8988T (cell line): ENCODE data around the gene TNNT2.

ENCODE experiments used
- DNase-seq: peaks from one replicate; pipeline ENCODE4 v3.0.0; 2011

TNNT2 gene

GRCh38 chr1:201330541-201330940 lies 46.9 kb downstream of the TNNT2 start:
- DNase-seq: no peak

GRCh38 chr1:201329801-201330200 lies 47.7 kb downstream of the TNNT2 start:
- no peak for DNase-seq

DNA sequence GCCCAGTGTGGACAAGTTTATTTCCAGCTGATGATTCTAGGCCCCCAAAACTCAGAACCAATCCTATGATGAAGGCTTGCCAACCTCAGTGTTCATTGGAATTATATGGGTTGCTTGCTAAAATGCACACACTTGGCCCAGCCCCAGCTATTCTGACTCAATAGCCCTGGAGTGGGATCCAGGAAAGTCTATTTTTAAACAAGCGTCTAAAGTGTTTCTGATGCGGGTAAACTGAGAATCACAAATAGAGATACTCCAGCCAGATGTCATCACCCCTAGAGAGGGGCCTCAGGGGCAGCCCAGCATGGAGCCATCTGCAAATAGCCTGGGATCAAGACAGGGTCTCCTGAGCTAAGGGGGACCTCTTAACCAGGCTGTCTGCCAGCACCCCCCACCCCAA lies 48.2 kb downstream of the TNNT2 start:
- DNase-seq: no peak

DNA sequence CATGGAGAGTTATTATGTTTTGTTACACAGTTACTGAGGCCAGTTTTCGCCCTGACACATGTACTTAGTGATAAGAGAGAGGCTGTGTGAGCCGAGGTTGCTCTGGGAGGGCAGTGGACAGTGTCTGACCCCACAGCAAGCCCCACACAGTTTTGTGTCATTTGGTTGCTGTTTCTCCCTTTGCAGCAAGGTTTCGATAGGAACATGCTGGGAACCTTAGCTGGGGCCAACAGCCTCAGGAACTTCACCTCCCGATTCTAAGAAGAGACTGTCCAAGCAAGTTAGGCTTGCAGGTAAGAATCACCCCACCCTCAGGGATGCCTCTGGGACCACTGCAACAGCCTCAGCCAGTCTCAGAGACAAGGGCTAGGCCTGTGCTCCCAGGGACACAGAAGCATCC lies 48.9 kb downstream of the TNNT2 start:
- no peak for DNase-seq

- no peak for DNase-seq
These were observed 49.7 kb downstream of the TNNT2 start for GRCh38 chr1:201327687-201328240.

GRCh38 chr1:201326710-201327109 lies 50.8 kb downstream of the TNNT2 start:
- no peak for DNase-seq

DNA sequence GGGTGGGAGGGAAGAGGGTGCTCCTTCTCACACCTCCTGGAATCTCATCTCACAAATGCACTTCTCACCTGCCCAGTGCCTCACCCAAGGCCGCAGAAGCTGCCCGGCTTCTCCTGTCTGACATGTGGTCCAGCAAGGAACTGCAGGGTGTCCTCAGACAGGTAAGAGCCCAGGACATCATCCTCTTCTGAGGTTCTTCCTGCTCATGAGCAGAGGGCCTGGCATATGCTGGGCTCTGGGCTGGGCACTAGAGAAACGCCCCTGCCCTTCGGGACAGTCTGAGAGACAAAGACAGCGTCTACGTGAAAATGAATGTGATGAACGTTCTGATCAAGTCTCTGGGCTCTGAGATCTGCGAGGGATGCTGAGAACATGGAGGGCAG lies 51.8 kb downstream of the TNNT2 start:
- DNase-seq: no peak

- DNase-seq: no peak
These were observed 52.4 kb downstream of the TNNT2 start for GRCh38 chr1:201324821-201325677.

DNA sequence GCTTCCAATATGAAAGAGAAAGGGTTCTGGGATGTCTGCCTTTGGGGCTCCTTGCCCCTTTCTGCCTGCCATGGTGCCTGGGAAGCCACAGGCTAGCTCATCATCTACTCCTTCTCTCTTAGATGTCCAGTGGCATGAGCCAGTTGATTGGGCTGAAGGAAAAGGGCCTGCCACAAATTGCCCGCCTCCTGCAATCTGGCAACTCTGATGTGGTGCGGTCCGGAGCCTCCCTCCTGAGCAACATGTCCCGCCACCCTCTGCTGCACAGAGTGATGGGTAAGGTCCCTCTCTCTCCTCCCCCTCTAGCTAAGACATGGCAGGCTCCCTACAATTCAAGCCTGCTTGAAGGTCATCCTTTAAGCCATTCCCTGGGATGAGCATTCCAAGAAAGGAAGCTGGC lies 53.2 kb downstream of the TNNT2 start:
- DNase-seq: no peak

DNA sequence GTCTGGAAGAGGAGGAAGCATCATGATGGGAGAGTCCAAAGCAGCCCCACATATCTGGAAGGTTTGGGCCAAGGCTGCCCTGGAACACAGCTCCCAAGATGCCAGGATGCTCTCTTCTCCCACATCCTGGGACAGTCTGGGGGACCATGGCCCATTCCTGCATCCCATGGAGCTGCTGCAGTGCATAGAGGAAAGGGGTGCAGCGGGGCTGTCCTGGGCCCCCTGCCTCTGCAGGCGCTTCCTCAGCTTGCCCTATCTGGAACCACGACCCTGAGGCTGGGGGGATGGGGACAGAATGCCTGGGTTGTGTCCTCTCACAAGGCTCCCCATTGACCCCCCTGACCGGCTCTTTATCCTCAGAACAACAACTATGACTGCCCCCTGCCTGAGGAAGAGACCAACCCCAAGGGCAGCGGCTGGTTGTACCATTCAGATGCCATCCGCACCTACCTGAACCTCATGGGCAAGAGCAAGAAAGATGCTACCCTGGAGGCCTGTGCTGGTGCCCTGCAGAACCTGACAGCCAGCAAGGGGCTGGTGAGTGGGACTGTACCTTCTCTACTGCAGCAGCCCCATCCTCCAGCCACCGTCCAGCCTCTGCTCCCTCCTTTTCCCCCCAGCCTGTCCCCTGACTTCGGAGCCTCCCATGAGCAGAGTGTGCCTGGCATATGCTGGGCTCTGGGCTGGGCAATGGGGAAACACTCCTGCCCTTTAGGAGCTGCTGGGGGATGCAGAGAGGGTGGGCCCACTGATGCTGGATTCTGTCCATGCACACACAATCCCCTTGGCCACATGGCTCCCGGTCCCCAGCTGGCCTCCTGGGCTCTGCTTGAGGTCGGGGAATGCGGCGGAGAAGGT lies 54.6 kb downstream of the TNNT2 start:
- no peak for DNase-seq

GRCh38 chr1:201321826-201322390 lies 55.6 kb downstream of the TNNT2 start:
- DNase-seq: no peak

DNA sequence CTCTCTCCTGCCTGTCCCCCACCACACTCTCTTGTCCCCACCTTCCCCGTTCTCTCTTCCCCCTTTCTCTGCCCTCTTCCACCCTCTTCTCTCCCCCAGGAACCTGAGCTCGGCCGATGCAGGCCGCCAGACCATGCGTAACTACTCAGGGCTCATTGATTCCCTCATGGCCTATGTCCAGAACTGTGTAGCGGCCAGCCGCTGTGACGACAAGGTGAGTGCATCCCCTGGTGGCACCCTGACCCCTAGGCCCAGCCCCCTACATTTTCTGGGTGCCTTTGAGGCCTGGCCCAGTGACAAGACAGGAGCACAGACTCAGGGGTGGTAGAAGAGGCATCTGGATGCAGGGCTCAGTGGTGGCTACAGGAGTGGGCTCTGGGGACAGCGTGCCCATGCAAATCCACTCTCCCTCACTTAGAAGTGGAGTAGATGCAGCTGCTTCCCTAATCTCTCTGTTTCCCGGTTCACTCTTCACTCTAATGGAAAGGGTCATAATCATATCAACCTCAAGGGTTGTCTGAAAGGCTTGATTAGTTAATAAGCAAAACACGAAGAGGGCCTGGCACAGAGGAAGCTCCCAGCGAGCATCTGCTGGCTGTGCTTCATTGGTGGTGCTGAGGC lies 57.2 kb downstream of the TNNT2 start:
- no peak for DNase-seq

GRCh38 chr1:201319631-201320030 lies 57.8 kb downstream of the TNNT2 start:
- DNase-seq: no peak

DNA sequence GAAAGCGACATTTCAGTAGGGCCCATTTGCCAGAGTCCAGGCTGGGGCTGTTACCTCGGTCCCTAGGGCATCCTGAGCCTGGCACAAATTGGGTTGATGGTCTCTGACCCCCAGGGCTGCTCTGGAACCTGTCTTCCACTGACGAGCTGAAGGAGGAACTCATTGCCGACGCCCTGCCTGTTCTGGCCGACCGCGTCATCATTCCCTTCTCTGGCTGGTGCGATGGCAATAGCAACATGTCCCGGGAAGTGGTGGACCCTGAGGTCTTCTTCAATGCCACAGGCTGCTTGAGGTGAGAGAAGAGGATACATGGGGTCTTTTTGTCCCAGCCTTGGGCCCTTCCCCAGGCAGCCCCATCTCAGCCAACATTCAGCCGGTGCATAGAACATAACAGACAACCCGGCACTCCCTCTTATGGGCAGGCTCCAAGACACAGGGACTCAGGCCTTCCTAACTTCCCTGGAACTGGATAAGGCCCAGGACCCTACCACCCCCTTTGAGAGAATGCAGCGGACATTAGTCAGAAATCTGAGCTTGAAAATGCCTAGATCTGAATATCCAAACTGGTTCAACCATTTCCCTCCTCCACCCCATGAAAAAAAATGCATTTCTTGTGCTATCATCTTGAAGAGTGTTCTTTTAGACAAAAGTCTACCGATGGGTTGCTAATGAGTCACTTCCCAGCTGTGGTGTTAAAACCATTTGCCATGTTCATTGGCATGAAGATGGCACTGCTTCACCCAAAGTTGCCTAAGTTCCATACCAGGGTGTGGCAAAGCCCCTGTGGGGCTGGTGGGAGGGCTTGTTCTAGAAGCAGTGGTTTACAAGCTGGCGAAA lies 58.8 kb downstream of the TNNT2 start:
- no peak for DNase-seq

- no peak for DNase-seq
These were observed 59.9 kb downstream of the TNNT2 start for GRCh38 chr1:201317551-201317950.

GRCh38 chr1:201316556-201316955 lies 60.9 kb downstream of the TNNT2 start:
- no peak for DNase-seq

DNA sequence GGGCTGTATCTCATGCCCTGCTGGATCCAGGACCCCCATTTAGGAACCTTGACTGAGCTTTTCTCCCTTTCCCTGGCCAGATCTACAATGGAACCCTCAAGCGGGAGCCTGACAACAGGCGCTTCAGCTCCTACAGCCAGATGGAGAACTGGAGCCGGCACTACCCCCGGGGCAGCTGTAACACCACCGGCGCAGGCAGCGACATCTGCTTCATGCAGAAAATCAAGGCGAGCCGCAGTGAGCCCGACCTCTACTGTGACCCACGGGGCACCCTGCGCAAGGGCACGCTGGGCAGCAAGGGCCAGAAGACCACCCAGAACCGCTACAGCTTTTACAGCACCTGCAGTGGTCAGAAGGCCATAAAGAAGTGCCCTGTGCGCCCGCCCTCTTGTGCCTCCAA lies 64.4 kb downstream of the TNNT2 start:
- no peak for DNase-seq

DNA sequence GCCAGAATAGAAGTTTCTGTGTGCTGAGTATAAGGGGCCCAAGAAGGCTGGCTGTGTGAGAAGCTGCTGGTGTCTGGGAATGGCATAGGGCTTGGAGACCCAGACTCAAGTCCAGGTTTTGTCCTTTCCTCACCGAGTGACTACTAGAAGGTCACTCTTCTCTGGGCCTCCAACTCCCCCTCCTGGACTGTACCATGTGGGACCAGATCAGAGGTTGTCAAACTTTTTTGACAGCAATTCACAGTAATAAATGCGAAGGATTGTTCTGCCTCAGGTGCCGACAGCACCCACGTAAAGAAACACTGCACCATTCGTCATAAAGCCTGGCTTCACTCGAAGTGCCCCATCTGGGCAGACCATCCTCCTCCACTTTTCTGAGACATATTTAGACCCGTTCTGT lies 65.2 kb downstream of the TNNT2 start:
- DNase-seq: no peak

DNA sequence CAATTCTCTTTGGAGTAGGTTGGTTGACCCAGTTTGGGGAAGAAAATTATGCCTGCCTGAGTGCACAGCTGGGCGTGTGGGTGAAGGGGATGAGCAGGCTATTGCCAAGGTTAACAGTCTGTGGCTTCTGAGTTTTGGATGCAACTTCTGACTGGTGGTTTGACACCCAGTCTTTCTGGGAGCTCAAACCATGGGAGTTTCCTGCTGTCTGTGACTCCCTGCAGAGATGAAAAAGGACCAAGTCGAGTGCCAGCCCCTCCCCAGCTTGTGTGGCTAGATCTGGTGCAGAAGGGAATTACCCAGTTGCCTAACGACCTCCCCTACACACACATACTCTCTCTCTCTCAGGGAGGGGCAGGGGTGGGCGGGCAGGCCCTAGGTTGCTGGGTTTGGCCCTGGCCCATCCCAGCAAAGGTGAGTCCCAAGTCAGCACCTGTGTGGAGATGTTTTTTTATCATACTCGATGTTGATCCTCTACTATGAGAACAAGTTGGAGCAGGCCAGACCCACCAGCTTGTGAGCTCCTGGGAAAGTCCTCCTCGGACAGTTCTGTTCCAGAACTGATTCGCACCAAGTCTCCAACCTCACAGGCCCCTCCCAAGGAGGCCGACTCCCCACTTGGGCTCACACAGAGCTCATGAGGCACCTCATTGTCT lies 66.0 kb downstream of the TNNT2 start:
- DNase-seq: no peak

DNA sequence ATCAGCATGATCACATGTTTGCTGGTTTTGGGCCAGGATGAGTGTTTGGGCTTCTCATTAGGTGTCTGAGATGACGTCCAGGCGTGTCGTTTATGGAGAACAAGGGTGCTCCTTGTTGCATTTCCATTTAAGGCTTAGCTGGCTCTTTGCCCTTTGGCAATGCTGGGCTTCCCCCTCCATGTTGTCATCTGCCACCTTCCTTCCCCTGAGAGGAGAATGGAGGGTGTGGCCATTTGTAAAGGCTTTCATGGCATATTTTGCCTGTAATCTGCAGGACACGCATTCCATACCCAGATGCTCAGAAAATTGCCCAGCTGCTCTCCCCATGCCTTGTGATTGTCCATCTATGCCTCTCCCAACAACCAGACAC lies 66.5 kb downstream of the TNNT2 start:
- no peak for DNase-seq

DNA sequence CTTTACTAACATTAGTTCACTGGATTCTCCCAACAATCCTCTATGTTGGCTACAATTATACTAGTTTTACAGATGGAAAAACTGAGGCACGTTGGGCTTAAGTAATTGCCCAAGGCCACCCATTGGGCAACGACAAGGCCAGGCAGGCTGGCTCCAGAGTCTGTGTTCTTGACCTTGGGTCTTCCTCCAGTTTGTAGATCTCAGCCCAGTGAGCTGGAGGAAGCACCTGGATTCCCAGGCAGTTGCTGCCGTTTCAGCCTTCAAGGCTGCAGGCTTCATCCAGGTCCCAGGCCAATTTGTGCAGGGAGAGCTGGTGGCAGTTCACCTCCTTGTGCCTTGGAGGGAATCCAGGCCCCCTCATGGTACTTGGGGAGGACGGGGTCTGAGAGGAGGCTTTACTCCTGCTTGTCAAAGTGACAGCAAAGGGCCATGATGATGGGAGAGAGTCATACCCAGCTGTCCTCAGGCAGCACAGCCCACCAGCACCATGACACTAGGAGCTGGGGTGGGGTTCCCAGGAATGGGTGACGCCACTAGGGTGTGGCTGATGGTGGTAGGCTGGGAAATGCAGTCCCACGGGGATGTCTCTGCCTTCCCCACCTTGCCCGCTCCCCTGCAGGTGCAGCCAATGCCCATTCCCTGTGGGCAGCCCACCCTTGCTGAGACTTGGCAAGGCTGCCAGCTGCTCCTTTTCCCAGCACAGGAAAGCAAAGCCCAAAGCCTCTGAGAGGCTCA lies 67.1 kb downstream of the TNNT2 start:
- DNase-seq: no peak
